WI38 (cell line): Measurements from ENCODE around the gene SPDEF.

ENCODE experiments used
- H3K4me3 ChIP-seq: 2 replicates; pipeline ENCODE4 v1.5.1; 2011; ENCODE audit warnings: low read depth, mild to moderate bottlenecking, control low read depth, low read length
- TF ChIP-seq, protein P1 (sequence below): IDR thresholded peaks from 2 replicates; pipeline ENCODE4 v1.5.1; 2012; ENCODE audit warnings: low read depth, mild to moderate bottlenecking, control low read depth, low read length

The SPDEF gene

DNA sequence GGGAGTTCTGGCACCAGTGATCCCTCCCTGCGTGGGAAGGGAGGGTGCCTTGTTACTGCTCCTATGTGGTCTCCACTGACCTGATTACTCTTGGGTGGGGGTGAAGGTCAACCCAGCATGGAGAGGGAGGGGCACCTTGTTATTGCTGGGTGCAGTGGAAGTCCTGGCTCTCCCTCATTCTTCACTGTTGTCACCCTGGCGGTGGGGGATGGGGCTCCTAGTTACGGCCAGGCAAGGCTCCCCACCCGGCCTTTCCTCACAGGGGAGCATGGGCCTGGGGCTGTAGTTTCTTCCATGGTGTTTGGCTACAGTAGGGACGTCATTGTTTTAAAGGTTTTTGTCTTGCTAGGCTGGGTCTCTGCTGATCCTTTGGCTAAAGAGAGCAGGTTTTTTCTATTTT is 49.4 kb downstream of the SPDEF start:
- TF ChIP-seq, protein P1, sequence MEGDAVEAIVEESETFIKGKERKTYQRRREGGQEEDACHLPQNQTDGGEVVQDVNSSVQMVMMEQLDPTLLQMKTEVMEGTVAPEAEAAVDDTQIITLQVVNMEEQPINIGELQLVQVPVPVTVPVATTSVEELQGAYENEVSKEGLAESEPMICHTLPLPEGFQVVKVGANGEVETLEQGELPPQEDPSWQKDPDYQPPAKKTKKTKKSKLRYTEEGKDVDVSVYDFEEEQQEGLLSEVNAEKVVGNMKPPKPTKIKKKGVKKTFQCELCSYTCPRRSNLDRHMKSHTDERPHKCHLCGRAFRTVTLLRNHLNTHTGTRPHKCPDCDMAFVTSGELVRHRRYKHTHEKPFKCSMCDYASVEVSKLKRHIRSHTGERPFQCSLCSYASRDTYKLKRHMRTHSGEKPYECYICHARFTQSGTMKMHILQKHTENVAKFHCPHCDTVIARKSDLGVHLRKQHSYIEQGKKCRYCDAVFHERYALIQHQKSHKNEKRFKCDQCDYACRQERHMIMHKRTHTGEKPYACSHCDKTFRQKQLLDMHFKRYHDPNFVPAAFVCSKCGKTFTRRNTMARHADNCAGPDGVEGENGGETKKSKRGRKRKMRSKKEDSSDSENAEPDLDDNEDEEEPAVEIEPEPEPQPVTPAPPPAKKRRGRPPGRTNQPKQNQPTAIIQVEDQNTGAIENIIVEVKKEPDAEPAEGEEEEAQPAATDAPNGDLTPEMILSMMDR = no peak
- no peak overlapping the region for H3K4me3 ChIP-seq

- H3K4me3 ChIP-seq = no peak overlapping the region
- TF ChIP-seq, protein P1 = no peak
These were observed 58.7 kb downstream of the SPDEF start for GRCh38 chr6:34497411-34497810.

DNA sequence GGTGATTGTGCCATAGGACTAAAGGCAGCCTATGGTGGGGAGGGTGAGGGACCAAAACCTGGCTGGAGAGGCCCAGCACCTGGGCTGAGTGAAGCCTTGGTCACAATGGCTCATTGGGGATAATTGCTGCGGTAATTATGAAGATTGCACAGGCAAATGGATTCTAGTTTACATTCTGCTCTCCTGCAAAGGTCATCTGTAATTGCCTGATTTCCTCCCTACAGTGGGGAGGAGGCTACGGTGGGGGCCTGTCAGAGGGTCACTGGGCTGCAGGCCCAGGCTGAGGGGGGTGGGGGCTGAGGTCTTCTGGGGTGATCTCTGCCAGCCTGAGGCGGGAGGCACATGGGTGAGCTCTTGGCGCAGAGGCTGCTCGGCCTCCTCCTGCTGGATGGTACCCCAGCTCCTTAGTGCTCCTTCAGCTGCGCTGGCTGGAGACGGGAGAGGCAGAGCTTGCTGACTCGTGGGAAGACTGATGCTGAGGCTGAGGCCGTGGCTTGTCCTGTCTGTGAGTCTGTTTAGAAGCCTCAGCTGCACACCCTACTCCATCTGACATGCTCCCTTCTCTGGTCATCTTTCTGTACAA is 59.9 kb downstream of the SPDEF start:
- H3K4me3 ChIP-seq = no peak overlapping the region
- TF ChIP-seq, protein P1 = no peak

- TF ChIP-seq, protein P1 = no peak
- no peak overlapping the region for H3K4me3 ChIP-seq
These were observed 61.2 kb downstream of the SPDEF start for GRCh38 chr6:34494973-34495372.

- TF ChIP-seq, protein P1 = no peak
- H3K4me3 ChIP-seq = no peak overlapping the region
These were observed 62.8 kb downstream of the SPDEF start for GRCh38 chr6:34493344-34493743.

DNA sequence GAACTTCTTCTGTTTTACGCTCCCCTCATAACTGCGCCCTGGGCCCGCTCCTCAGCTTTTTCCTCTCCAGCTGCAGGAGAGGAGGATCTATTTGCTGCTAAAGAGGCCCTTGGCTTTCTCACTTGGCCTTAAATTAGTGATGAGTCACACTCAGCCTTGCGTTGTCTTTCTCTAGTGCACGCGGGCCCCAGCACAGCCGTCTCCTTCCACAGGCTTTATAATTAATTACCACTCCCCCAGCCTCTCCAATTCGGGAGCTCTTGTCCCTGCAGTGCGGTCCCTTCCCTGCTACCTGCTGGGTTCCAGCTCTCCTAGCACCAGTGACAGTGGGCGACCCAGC is 65.1 kb downstream of the SPDEF start:
- TF ChIP-seq, protein P1 = no peak
- H3K4me3 ChIP-seq = no peak overlapping the region

DNA sequence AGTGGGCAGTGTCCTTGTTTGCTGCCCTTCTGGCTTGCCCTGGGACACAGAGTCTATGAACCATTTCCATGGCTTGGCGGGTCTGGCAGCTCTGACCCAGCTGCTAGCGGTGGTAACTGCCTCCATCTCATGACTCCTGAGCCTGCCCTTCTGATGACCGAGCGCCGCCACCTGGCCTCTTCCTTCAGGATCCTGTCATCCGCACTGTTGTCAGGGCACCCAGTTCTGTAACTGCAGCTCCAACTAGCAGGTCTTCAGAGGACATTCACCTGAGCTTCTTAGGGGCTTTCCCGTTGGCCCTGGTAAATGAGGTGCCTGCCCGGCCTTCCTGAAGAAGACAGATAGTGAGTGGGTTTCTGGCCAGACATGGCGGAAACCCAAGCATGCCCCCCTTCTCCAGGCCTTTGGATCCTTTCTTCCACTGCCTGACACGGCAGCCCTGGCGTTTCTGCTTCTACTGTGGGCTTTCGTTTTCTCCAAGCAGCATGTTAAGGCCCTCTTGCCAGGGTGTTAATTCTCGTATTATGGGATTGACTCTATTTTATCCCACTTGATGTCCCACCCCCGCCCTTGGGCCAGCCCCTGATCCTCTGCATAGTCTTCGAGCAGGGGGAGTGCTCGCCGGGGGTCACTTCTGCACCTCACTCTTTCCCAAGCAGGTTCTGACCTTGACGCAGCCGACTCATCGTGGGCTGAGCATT is 65.6 kb downstream of the SPDEF start:
- TF ChIP-seq, protein P1 = no peak
- H3K4me3 ChIP-seq = no peak overlapping the region
